H1 (cell line): ENCODE measurements around the gene LPCAT3. TPM values are rescaled to one million over a fixed set of nuclear protein-coding genes. Genes with fewer than 3 reads are reported as not detected.

ENCODE experiments used
- CTCF ChIA-PET: fragments of 300-600 bp; sonication (Branson Sonifier 250); formaldehyde crosslinking; loops from one replicate; lab custom pipeline; 2021; ENCODE audit not compliant: partially characterized antibody; lab: Charles Lee
- POLR2A ChIA-PET: fragments of 300-600 bp; sonication (Branson Sonifier 250); formaldehyde crosslinking; loops from one replicate; lab custom pipeline; 2021; ENCODE audit warnings: inconsistent platforms; ENCODE audit not compliant: partially characterized antibody; lab: Charles Lee
- DNase-seq, 2 experiments: peaks; one replicate each; pipeline versions ENCODE4 v3.0.0 to v3.0.0-alpha.2; 2010 to 2022; ENCODE audit warnings: low spot score in 2 of 2, low read depth in 1 of 2, mixed read lengths in 1 of 2
- FAIRE-seq: peaks from 2 replicates; lab custom pipeline; 2011; peaks lifted over from hg19 to GRCh38; lab: Jason Lieb, UNC
- H2AFZ ChIP-seq: 2 replicates; pipeline ENCODE4 v1.8.1; 2012; ENCODE audit warnings: low read length, inconsistent platforms
- H2AK5ac ChIP-seq: 2 replicates; pipeline ENCODE4 v1.6.1; 2013; ENCODE audit warnings: low read depth, low read length
- H2BK120ac ChIP-seq: replicated peaks from 2 replicates; pipeline ENCODE3; 2013; ENCODE audit warnings: low read depth, low read length, inconsistent platforms
- H2BK12ac ChIP-seq: 2 replicates; pipeline ENCODE4 v1.6.1; 2013; ENCODE audit warnings: low read depth, low read length
- H2BK15ac ChIP-seq: 2 replicates; pipeline ENCODE4 v1.6.1; 2013; ENCODE audit warnings: low read length
- H2BK20ac ChIP-seq: 2 replicates; pipeline ENCODE4 v1.6.1; 2013; ENCODE audit warnings: low read length
- H2BK5ac ChIP-seq: 2 replicates; pipeline ENCODE4 v1.6.1; 2013; ENCODE audit warnings: low read depth, low read length
- H3K14ac ChIP-seq: 2 replicates; pipeline ENCODE4 v1.6.1; 2013; ENCODE audit warnings: inconsistent platforms; ENCODE audit not compliant: insufficient read length
- H3K18ac ChIP-seq: 2 replicates; pipeline ENCODE4 v1.6.1; 2013; ENCODE audit warnings: low read length; ENCODE audit errors: extremely low read depth
- H3K23ac ChIP-seq: 2 replicates; pipeline ENCODE4 v1.6.1; 2013; ENCODE audit warnings: inconsistent platforms; ENCODE audit not compliant: insufficient read length
- H3K23me2 ChIP-seq: 2 replicates; pipeline ENCODE4 v1.6.1; 2013; ENCODE audit warnings: low read depth, low read length
- H3K27ac ChIP-seq: 2 replicates; pipeline ENCODE4 v1.6.1; 2011; ENCODE audit warnings: low read depth, low read length, inconsistent platforms
- H3K27me3 ChIP-seq, 4 experiments: replicated peaks in 1 of 4; 1 replicate in 1 of 4; 2 replicates in 3 of 4; pipeline versions ENCODE4 v1.6.1 to v1.8.1; 2011 to 2013; ENCODE audit warnings: low read length in 3 of 4, mild to moderate bottlenecking in 3 of 4, inconsistent platforms in 2 of 4, mixed read lengths in 2 of 4, moderate library complexity in 1 of 4; ENCODE audit not compliant: control insufficient read depth in 3 of 4, insufficient read depth in 3 of 4; ENCODE audit errors: extremely low read depth in 1 of 4
- H3K36me3 ChIP-seq, 4 experiments: 2 replicates each; pipeline versions ENCODE4 v1.6.1 to v1.8.1; 2011 to 2013; ENCODE audit warnings: mild to moderate bottlenecking in 4 of 4, low read length in 3 of 4, moderate library complexity in 2 of 4, control low read depth in 1 of 4, inconsistent platforms in 1 of 4; ENCODE audit not compliant: insufficient read depth in 4 of 4, control insufficient read depth in 2 of 4
- H3K4ac ChIP-seq: replicated peaks from 2 replicates; pipeline ENCODE3; 2013; ENCODE audit warnings: low read length, low read depth, mixed read lengths, inconsistent platforms; ENCODE audit not compliant: insufficient read length
- H3K4me1 ChIP-seq, 4 experiments: replicated peaks in 1 of 4; 1 replicate in 1 of 4; 2 replicates in 3 of 4; pipeline versions ENCODE4 v1.6.1 to v1.8.1; 2011 to 2013; ENCODE audit warnings: low read length in 3 of 4, inconsistent platforms in 2 of 4, mixed read lengths in 1 of 4; ENCODE audit not compliant: insufficient read depth in 4 of 4, control insufficient read depth in 3 of 4
- H3K4me2 ChIP-seq, 2 experiments: 2 replicates each; pipeline versions ENCODE4 v1.6.1 to v1.8.1; 2011 to 2013; ENCODE audit warnings: low read depth in 2 of 2, low read length in 2 of 2, control low read depth in 1 of 2, inconsistent platforms in 1 of 2, mild to moderate bottlenecking in 1 of 2; ENCODE audit not compliant: insufficient read depth in 1 of 2
- H3K4me3 ChIP-seq, 4 experiments: fragments of 200-600, 300-600 bp in 1 of 4; sonication (generic), shearing (Covaris generic), sonication (Bioruptor Twin) in 1 of 4; 2 replicates each; pipeline versions ENCODE4 v1.5.1 to v1.8.1; 2011 to 2016; ENCODE audit warnings: low read length in 4 of 4, low read depth in 3 of 4, control low read depth in 2 of 4, inconsistent platforms in 2 of 4, mild to moderate bottlenecking in 2 of 4, mixed read lengths in 1 of 4, moderate library complexity in 1 of 4; ENCODE audit not compliant: insufficient read depth in 2 of 4; ENCODE audit errors: extremely low read depth in 1 of 4
- H3K56ac ChIP-seq: replicated peaks from 2 replicates; pipeline ENCODE3; 2013; ENCODE audit warnings: low read depth, mild to moderate bottlenecking, mixed read lengths, low read length, inconsistent platforms; ENCODE audit not compliant: insufficient read length
- H3K79me1 ChIP-seq: 2 replicates; pipeline ENCODE4 v1.6.1; 2013; ENCODE audit warnings: low read depth, low read length, control low read depth
- H3K79me2 ChIP-seq, 2 experiments: 2 replicates each; pipeline versions ENCODE4 v1.6.1 to v1.8.1; 2012 to 2013; ENCODE audit warnings: low read length in 2 of 2, mild to moderate bottlenecking in 2 of 2, inconsistent platforms in 1 of 2; ENCODE audit not compliant: insufficient read depth in 2 of 2, control insufficient read depth in 1 of 2
- H3K9ac ChIP-seq, 4 experiments: replicated peaks in 1 of 4; 1 replicate in 1 of 4; 2 replicates in 3 of 4; pipeline versions ENCODE4 v1.6.1 to v1.8.1; 2011 to 2013; ENCODE audit warnings: low read depth in 3 of 4, low read length in 3 of 4, control low read depth in 2 of 4, mild to moderate bottlenecking in 2 of 4, moderate library complexity in 2 of 4, inconsistent platforms in 1 of 4; ENCODE audit errors: extremely low read depth in 1 of 4
- H3K9me3 ChIP-seq, 2 experiments: 2 replicates each; pipeline versions ENCODE4 v1.6.1 to v1.8.1; 2012 to 2013; ENCODE audit warnings: mild to moderate bottlenecking in 2 of 2, moderate library complexity in 2 of 2, control low read depth in 1 of 2, inconsistent platforms in 1 of 2, low read depth in 1 of 2, low read length in 1 of 2, mixed read lengths in 1 of 2; ENCODE audit not compliant: insufficient read depth in 2 of 2
- H4K20me1 ChIP-seq, 2 experiments: replicated peaks in 1 of 2; 2 replicates each; pipeline versions ENCODE3 to v1.8.1; 2011 to 2013; ENCODE audit warnings: inconsistent platforms in 2 of 2, low read length in 2 of 2, mild to moderate bottlenecking in 1 of 2; ENCODE audit not compliant: insufficient read depth in 2 of 2, control insufficient read depth in 1 of 2
- H4K5ac ChIP-seq: 2 replicates; pipeline ENCODE4 v1.6.1; 2013; ENCODE audit warnings: low read length, low read depth, mixed read lengths, inconsistent platforms; ENCODE audit not compliant: insufficient read length
- H4K8ac ChIP-seq: 2 replicates; pipeline ENCODE4 v1.8.0; 2013; ENCODE audit warnings: mild to moderate bottlenecking, moderate library complexity, low read length, inconsistent platforms; ENCODE audit not compliant: insufficient read depth; ENCODE audit errors: extremely low read depth
- H4K91ac ChIP-seq: replicated peaks from 2 replicates; pipeline ENCODE3; 2013; ENCODE audit warnings: low read length, mixed read lengths, inconsistent platforms; ENCODE audit not compliant: insufficient read length
- BCL11A ChIP-seq, 2 experiments: IDR thresholded peaks; one replicate each; pipeline ENCODE4 v1.6.1; 2011; ENCODE audit warnings: low read depth in 2 of 2, low read length in 2 of 2, mild to moderate bottlenecking in 2 of 2
- CBX5 ChIP-seq: fragments of 300-800, 300-1000 bp; sonication (generic); IDR thresholded peaks from 2 replicates; pipeline ENCODE4 v1.7.1; 2016; ENCODE audit warnings: antibody characterized with exemption, low read length, low read depth
- CHD2 ChIP-seq: IDR thresholded peaks from 2 replicates; pipeline ENCODE4 v1.6.1; 2012; ENCODE audit warnings: low read length, improper control_type of control experiment
- EGR1 ChIP-seq: IDR thresholded peaks from 2 replicates; pipeline ENCODE4 v1.6.1; 2011; ENCODE audit warnings: low read depth, low read length, borderline replicate concordance
- NRF1 ChIP-seq: IDR thresholded peaks from 2 replicates; pipeline ENCODE4 v1.6.1; 2011; ENCODE audit warnings: mild to moderate bottlenecking, low read depth, low read length, improper control_type of control experiment
- WGBS, 2 experiments: shearing (Covaris generic) in 1 of 2; methylation state at CpG; one replicate each; pipeline versions ENCODE4 v1.1.6 to v1.1.7; 2013 to 2015; ENCODE audit warnings: low lambda C conversion rate in 2 of 2, mixed read lengths in 2 of 2, inconsistent platforms in 1 of 2, low coverage in 1 of 2, missing lambda C conversion rate in 1 of 2; ENCODE audit not compliant: insufficient replicate concordance in 2 of 2, insufficient coverage in 1 of 2, insufficient read length in 1 of 2; ENCODE audit errors: extremely low coverage in 1 of 2, missing lambda C conversion rate in 1 of 2; 5-methylcytosine and 5-hydroxymethylcytosine counted together
- polyA plus RNA-seq, 7 experiments: library from polyadenylated mRNA; depleted of rRNA in 3 of 7; stranded (reverse) in 5 of 7; unstranded in 2 of 7; fragments of >200 nt in 5 of 7; fragments of 200-250 nt in 2 of 7; gene quantifications; 1 replicate in 5 of 7; 2 replicates in 1 of 7; 4 replicates in 1 of 7; pipeline versions ENCODE4 v1.2.1 to v1.2.3, GENCODE V29; 2011 to 2013; ENCODE audit warnings: missing spikeins in 2 of 7, mixed read lengths in 2 of 7
- total RNA-seq: library from RNA; stranded (reverse); fragmentation: NEBNext Ultra II Directional; extraction: Animal tissue kit (Norgen Biotek cat#: 25700); gene quantifications from 2 replicates; pipeline ENCODE4 v1.2.1, GENCODE V29; 2021

LPCAT3 gene
- total and polyA plus RNA-seq, 2 of the 8 experiments (the other 6 are each of a cell fraction or from before 2014, with no cell fraction given), result 55.8 to 70.4 TPM

GRCh38 chr12:7061596-7061995 lies 43.3 kb upstream of the LPCAT3 start:
- H3K4ac ChIP-seq, result no peak overlapping the region
- no peak overlapping the region for H2BK20ac ChIP-seq
- H2BK15ac ChIP-seq, result no peak overlapping the region
- H2BK5ac ChIP-seq, result no peak overlapping the region
- no peaks in the 10 kb centered on the region; a peak in 1 of 4 replicates for H3K9me3 ChIP-seq
- no peak overlapping the region for H2AFZ ChIP-seq
- CTCF ChIA-PET, result interaction anchor here (0.7 to 6.7 kb wide), 13 partner anchors 16 to 94 kb away, joined by 3 to 58 read pairs (median 7); partner anchors contain the start of gene C1RL
- no peaks in the 10 kb centered on the region for H3K23me2 ChIP-seq
- FAIRE-seq, result no peak
- H3K23ac ChIP-seq, result no peak overlapping the region
- 90% methylated on average over 7 of the region's 7 CpGs; no CpG with 5 or more reads in 1 of the 2 experiments for WGBS, 2 experiments
- H3K27me3 ChIP-seq, result no peaks in the 10 kb centered on the region
- peaks cover 0 to 5% (median 2%) of the 10 kb centered on the region in 4 experiments; a peak in 3 of 7 replicates for H3K4me1 ChIP-seq
- H4K91ac ChIP-seq, result no peak overlapping the region
- DNase-seq, result no peak
- H3K14ac ChIP-seq, result no peak overlapping the region
- no peak overlapping the region for H4K5ac ChIP-seq
- no peak for TF ChIP-seq BCL11A (IDR thresholded peaks at IDR 0.05; ENCODE audit: low read depth in 2 of 2, low read length in 2 of 2)
- no peak for TF ChIP-seq EGR1
- no peak for TF ChIP-seq CBX5
- no peak for TF ChIP-seq CHD2
- no peak for TF ChIP-seq NRF1
- no peak overlapping the region for H2AK5ac ChIP-seq
- H3K4me3 ChIP-seq, result no peak overlapping the region
- H3K18ac ChIP-seq, result no peak overlapping the region
- no peak overlapping the region for H3K56ac ChIP-seq
- POLR2A ChIA-PET, result interaction anchor here (0.6 to 2.5 kb wide), 7 partner anchors 8 to 118 kb away, joined by 3 to 39 read pairs (median 5); partner anchors contain the start of genes C12orf57, C1RL and RNU7-1
- H3K9ac ChIP-seq, result no peak overlapping the region
- H2BK12ac ChIP-seq, result no peak overlapping the region
- no peaks in the 10 kb centered on the region for H3K79me2 ChIP-seq
- 0 out of 4 replicates have a peak overlapping the region, but pooled peaks of 1 of the 2 experiments have one; percentile 5 for H3K4me2 ChIP-seq
- no peaks in the 10 kb centered on the region for H3K36me3 ChIP-seq
- H4K20me1 ChIP-seq, result no peaks in the 10 kb centered on the region
- no peak overlapping the region for H4K8ac ChIP-seq
- no peak overlapping the region for H3K27ac ChIP-seq
- H2BK120ac ChIP-seq, result no peak overlapping the region
- H3K79me1 ChIP-seq, result no peaks in the 10 kb centered on the region
